HG03108 (cell line): ENCODE measurements around the gene AK9.

Experiments used
- ATAC-seq: cut with Tn5 transposase; IDR thresholded peaks from one replicate; pipeline ENCODE4 v1.9.1; 2021; ENCODE audit warnings: moderate library complexity; ENCODE audit not compliant: unreplicated experiment

AK9 gene

GRCh38 chr6:109448615-109449014 lies 242.4 kb downstream of the AK9 start:
- no peak for ATAC-seq

DNA sequence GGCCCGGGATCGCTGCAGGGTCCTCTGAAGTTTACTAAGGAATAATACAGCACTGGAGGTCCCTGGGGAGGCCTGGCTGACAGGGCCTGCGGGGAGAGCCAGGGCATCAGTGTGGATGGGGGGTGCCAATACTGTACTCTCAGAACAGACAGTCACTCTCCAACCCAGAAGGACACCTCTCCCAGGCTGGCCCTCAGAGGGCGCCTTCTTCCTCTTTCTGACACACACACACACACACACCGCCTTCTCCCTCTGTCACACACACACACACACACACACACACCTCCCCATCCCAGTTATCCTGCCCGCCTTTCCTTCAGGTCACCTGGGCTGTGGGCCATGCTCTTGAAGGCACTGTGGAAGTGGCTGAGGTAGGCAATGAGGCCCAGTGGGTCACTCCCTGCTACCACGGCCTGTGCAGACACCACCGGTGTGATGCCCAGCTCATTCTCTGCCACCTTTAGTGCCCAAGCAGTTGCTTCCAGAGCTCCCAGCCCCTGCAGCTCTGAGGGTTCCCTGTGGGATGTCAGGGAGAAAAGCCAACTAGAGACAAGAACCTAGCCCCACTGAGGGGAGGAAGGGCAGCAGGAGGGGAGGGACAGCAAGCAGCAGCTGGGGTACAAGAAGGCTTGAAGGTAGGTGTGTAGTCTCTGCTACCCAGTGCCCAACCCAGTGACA lies 243.0 kb downstream of the AK9 start:
- ATAC-seq: no peak

DNA sequence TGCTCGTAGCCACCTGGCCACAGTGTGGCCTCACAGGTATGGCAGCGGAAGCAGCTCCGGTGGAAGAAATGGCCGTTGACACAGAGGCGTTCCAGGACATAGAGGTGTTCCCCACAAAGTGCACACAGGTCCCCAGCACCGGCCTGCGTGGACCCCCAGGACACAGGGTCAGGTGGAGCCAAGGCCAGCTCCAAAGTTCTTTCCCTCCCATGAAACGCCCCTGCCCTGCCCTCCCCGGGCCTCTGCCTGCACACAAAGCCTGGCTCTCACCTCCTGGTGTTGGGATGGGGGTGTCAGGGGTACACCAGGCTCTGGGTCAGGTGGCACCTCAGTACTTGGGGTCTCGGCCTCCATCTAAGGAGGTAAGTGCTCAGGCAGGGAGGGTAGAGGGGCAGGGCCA lies 243.9 kb downstream of the AK9 start:
- no peak for ATAC-seq

DNA sequence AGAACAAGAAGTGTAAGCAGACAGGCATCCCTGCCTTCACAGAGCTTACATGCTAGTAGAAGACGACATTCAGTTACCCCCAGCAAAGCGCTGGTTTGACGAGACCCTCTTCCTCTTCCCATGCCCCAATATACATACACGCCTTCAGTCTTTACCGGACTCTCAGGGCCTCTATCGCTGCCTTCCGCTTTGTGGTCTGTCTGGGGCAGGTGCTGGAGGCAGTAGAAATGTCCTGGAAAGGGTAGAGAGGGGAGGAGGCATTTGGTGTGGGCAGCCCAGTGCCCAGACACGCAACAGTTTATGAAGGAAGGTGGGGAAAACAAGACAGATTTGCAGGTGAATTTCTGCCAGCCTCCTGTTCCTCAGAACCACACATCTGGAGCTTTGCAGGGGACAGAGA lies 244.5 kb downstream of the AK9 start:
- no peak for ATAC-seq

DNA sequence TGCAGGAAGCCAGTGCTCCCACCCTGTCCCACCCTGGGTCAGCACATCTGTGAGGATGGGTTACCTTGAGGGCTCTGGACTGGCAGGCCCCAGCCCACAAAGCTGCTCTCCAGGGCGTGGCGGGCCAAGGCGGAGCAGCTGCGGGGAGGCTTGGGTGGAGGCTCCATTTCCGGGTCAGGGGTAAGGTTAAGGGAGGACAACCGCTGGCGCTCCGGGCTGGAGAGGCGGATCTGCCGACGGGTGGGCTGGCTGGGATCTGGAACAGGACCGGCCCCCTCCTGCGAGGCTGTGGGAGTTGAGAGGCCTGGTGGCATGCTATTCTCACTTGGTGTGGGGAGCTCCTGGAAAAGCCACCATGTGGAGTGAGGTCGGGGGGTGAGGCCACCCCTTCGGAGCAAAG lies 244.9 kb downstream of the AK9 start:
- no peak for ATAC-seq

- ATAC-seq: no peak
Measured at GRCh38 chr6:109445382-109445781, 245.6 kb downstream of the AK9 start.

GRCh38 chr6:109443425-109443950 lies 247.5 kb downstream of the AK9 start:
- ATAC-seq: no peak
